ENCODE measurements around the gene CDK6. TPM values are rescaled to one million over a fixed set of nuclear protein-coding genes. Genes with fewer than 3 reads are reported as not detected.

The CDK6 gene
- polyA plus RNA-seq, 1 donor (not counting 4 experiments of a cell fraction or from before 2014, with no cell fraction given): 53.5 TPM

GRCh38 chr7:92563345-92563744, 273.0 kb downstream of the CDK6 start:
- no peak overlapping the region for H3K4me2 ChIP-seq (ENCODE audit: control insufficient read depth, extremely low read depth, insufficient read depth, low read depth, low read length)
- no peak overlapping the region for H3K9ac ChIP-seq (ENCODE audit: control insufficient read depth, extremely low read depth, insufficient read depth, low read length)
- no peak overlapping the region for H2AFZ ChIP-seq (ENCODE audit: control insufficient read depth, low read length)
- peaks cover 11 to 26% of the 10 kb centered on the region in 2 experiments for H3K36me3 ChIP-seq (ENCODE audit: control insufficient read depth in 2 of 2, extremely low read depth in 1 of 2, insufficient read depth in 2 of 2, low read length in 2 of 2)
- H3K4me3 ChIP-seq (ENCODE audit: control insufficient read depth in 2 of 3, extremely low read depth in 1 of 3, insufficient read depth in 2 of 3, low read depth in 1 of 3, low read length in 3 of 3): no peak overlapping the region
- TF ChIP-seq CTCF (optimal IDR thresholded peaks at IDR 0.05 in 1 of 3, IDR thresholded peaks at IDR 0.05 in 1 of 3, conservative IDR thresholded peaks at IDR 0.05 in 1 of 3; ENCODE audit: extremely low read depth in 1 of 3, insufficient read depth in 2 of 3, low read length in 3 of 3): no peak
- no peak for TF ChIP-seq EZH2 (IDR thresholded peaks at IDR 0.05; ENCODE audit: low read length)
- H4K20me1 ChIP-seq (ENCODE audit: control insufficient read depth, extremely low read depth, insufficient read depth, low read length): no peaks in the 10 kb centered on the region
- H3K27me3 ChIP-seq (ENCODE audit: control insufficient read depth, extremely low read depth, insufficient read depth, low read length): no peaks in the 10 kb centered on the region
- FAIRE-seq: no peak
- H3K79me2 ChIP-seq (ENCODE audit: control insufficient read depth, insufficient read depth, low read length): no peaks in the 10 kb centered on the region
- dilution Hi-C loops (cut with MboI; ENCODE audit: extremely low pct_ligation_motif_present, low sequenced_read_pairs): no loop called here
- H3K27ac ChIP-seq (ENCODE audit: control insufficient read depth, insufficient read depth, low read length): no peak overlapping the region
- DNase-seq (ENCODE audit: low read depth, low spot score): no peak
- H3K9me1 ChIP-seq (ENCODE audit: control insufficient read depth, extremely low read depth, insufficient read depth, low read length): no peaks in the 10 kb centered on the region
- no peaks in the 10 kb centered on the region for H3K4me1 ChIP-seq (ENCODE audit: control insufficient read depth, extremely low read depth, insufficient read depth, low read length)
- no peaks in the 10 kb centered on the region for H3K9me3 ChIP-seq (ENCODE audit: control insufficient read depth, low read depth, low read length)

- TF ChIP-seq EZH2 (IDR thresholded peaks at IDR 0.05; ENCODE audit: low read length) (no peak), CTCF (optimal IDR thresholded peaks at IDR 0.05 in 1 of 3, IDR thresholded peaks at IDR 0.05 in 1 of 3, conservative IDR thresholded peaks at IDR 0.05 in 1 of 3; ENCODE audit: extremely low read depth in 1 of 3, insufficient read depth in 2 of 3, low read length in 3 of 3) (no peak)
- Histone ChIP-seq H3K27me3 (ENCODE audit: control insufficient read depth, extremely low read depth, insufficient read depth, low read length) (no peaks in the 10 kb centered on the region), H3K4me2 (ENCODE audit: control insufficient read depth, extremely low read depth, insufficient read depth, low read depth, low read length) (no peak overlapping the region), H3K36me3 (ENCODE audit: control insufficient read depth in 2 of 2, extremely low read depth in 1 of 2, insufficient read depth in 2 of 2, low read length in 2 of 2) (peaks cover 7 to 12% of the 10 kb centered on the region in 2 experiments), H3K79me2 (ENCODE audit: control insufficient read depth, insufficient read depth, low read length) (no peaks in the 10 kb centered on the region), H3K4me1 (ENCODE audit: control insufficient read depth, extremely low read depth, insufficient read depth, low read length) (no peaks in the 10 kb centered on the region), H3K4me3 (ENCODE audit: control insufficient read depth in 2 of 3, extremely low read depth in 1 of 3, insufficient read depth in 2 of 3, low read depth in 1 of 3, low read length in 3 of 3) (no peak overlapping the region), H4K20me1 (ENCODE audit: control insufficient read depth, extremely low read depth, insufficient read depth, low read length) (no peaks in the 10 kb centered on the region), H3K9me3 (ENCODE audit: control insufficient read depth, low read depth, low read length) (no peaks in the 10 kb centered on the region), H3K27ac (ENCODE audit: control insufficient read depth, insufficient read depth, low read length) (no peak overlapping the region), H2AFZ (ENCODE audit: control insufficient read depth, low read length) (no peak overlapping the region), H3K9ac (ENCODE audit: control insufficient read depth, extremely low read depth, insufficient read depth, low read length) (no peak overlapping the region), H3K9me1 (ENCODE audit: control insufficient read depth, extremely low read depth, insufficient read depth, low read length) (no peaks in the 10 kb centered on the region)
- no peak for FAIRE-seq
- dilution Hi-C loops (cut with MboI; ENCODE audit: extremely low pct_ligation_motif_present, low sequenced_read_pairs): no loop called here
- DNase-seq (ENCODE audit: low read depth, low spot score): no peak
Measured at GRCh38 chr7:92560602-92561001, 275.8 kb downstream of the CDK6 start.

All from keratinocyte (primary cell).